Activated CD8-positive, alpha-beta T cell treated with anti-CD3 and anti-CD28 coated beads for 36 hours (primary cell): ENCODE results near the gene TRERF1. TPM values are rescaled to one million over a fixed set of nuclear protein-coding genes. Genes with fewer than 3 reads are reported as not detected.

ENCODE experiments used
- ATAC-seq: fragments of 200-7000 bp; cut with Tn5 transposase; one replicate; pipeline ENCODE4 v1.10.0; 2021; ENCODE audit warnings: mild to moderate bottlenecking, moderate library complexity
- CTCF ChIA-PET: fragments of 350-600 bp; sonication (Branson Sonifier 250); formaldehyde crosslinking; loops from one replicate; lab custom pipeline; 2021; ENCODE audit warnings: antibody characterized with exemption; lab: Charles Lee
- POLR2A ChIA-PET: fragments of 350-600 bp; sonication (Branson Sonifier 250); formaldehyde crosslinking; loops from one replicate; lab custom pipeline; 2021; ENCODE audit warnings: antibody characterized with exemption; lab: Charles Lee
- DNase-seq: peaks from one replicate; pipeline ENCODE4 v3.0.0-alpha.2; 2020
- H3K27ac Mint-ChIP-seq: one replicate; pipeline ENCODE4 v1.8.0; 2021; ENCODE audit warnings: mild to moderate bottlenecking, mixed read lengths
- H3K27me3 Mint-ChIP-seq: one replicate; pipeline ENCODE4 v1.8.0; 2021; ENCODE audit warnings: mixed read lengths
- H3K36me3 Mint-ChIP-seq: one replicate; pipeline ENCODE4 v1.8.0; 2021; ENCODE audit warnings: low read depth, mixed read lengths
- H3K4me1 Mint-ChIP-seq: one replicate; pipeline ENCODE4 v1.8.0; 2021; ENCODE audit warnings: low read depth, mixed read lengths
- H3K4me3 Mint-ChIP-seq: one replicate; pipeline ENCODE4 v1.8.0; 2021; ENCODE audit warnings: mild to moderate bottlenecking, moderate library complexity, mixed read lengths
- H3K9me3 Mint-ChIP-seq: one replicate; pipeline ENCODE4 v1.8.0; 2021; ENCODE audit warnings: mixed read lengths
- intact Hi-C: fragments of 100-400 bp; cut with micrococcal nuclease; formaldehyde crosslinking; loops from one replicate; pipeline ENCODE4 v1.10.0; 2022
- total RNA-seq, 2 experiments: library from RNA; stranded (reverse); gene quantifications; one replicate each; pipeline ENCODE4 v1.2.3, GENCODE V29; 2021
- TF ChIP-seq, protein P1 (sequence below): fragments of 200-600 bp; IDR thresholded peaks from one replicate; pipeline ENCODE4 v1.8.0; 2022; ENCODE audit warnings: antibody characterized with exemption, mild to moderate bottlenecking

TRERF1 gene
- total RNA-seq, 2 experiments from 2014 or later, result 6.5 to 6.9 TPM

DNA sequence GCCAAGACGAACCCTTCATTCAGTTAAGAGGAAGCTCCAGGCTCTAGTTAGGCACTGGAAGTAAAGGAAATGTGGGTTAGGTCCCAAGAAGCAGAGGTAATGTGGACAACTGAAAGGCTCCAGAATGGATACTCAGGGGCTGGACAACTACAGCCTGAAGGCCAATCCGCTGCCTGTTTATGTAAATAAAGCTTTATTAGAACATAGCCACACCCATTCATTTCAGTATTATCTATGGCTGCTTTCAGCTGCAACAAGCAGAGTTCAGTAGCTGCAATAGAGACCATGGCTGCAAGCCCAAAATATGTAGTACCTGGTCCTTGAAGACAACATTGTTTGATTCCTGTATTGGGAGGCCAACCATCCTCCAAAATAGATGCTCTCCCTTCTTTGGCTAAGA lies 133.2 kb downstream of the TRERF1 start:
- H3K4me3 Mint-ChIP-seq, result no peak overlapping the region
- DNase-seq (no peak), ATAC-seq (no peak)
- H3K27ac Mint-ChIP-seq, result no peak overlapping the region
- no peaks in the 10 kb centered on the region for H3K36me3 Mint-ChIP-seq
- H3K4me1 Mint-ChIP-seq, result peaks cover 56% of the 10 kb centered on the region
- ChIA-PET POLR2A (interaction anchor here (1.0 kb wide), 1 partner anchor 12 kb away, joined by 3 read pairs; no protein-coding TSS in a partner anchor), CTCF (interaction anchor here (1.3 to 3.4 kb wide), 4 partner anchors 28 to 229 kb away, joined by 3 to 15 read pairs (median 3); no protein-coding TSS in a partner anchor)
- no peaks in the 10 kb centered on the region for H3K9me3 Mint-ChIP-seq
- TF ChIP-seq, protein P1, sequence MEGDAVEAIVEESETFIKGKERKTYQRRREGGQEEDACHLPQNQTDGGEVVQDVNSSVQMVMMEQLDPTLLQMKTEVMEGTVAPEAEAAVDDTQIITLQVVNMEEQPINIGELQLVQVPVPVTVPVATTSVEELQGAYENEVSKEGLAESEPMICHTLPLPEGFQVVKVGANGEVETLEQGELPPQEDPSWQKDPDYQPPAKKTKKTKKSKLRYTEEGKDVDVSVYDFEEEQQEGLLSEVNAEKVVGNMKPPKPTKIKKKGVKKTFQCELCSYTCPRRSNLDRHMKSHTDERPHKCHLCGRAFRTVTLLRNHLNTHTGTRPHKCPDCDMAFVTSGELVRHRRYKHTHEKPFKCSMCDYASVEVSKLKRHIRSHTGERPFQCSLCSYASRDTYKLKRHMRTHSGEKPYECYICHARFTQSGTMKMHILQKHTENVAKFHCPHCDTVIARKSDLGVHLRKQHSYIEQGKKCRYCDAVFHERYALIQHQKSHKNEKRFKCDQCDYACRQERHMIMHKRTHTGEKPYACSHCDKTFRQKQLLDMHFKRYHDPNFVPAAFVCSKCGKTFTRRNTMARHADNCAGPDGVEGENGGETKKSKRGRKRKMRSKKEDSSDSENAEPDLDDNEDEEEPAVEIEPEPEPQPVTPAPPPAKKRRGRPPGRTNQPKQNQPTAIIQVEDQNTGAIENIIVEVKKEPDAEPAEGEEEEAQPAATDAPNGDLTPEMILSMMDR, result no peak
- H3K27me3 Mint-ChIP-seq, result no peaks in the 10 kb centered on the region
- intact Hi-C loops, result no loop called here

DNA sequence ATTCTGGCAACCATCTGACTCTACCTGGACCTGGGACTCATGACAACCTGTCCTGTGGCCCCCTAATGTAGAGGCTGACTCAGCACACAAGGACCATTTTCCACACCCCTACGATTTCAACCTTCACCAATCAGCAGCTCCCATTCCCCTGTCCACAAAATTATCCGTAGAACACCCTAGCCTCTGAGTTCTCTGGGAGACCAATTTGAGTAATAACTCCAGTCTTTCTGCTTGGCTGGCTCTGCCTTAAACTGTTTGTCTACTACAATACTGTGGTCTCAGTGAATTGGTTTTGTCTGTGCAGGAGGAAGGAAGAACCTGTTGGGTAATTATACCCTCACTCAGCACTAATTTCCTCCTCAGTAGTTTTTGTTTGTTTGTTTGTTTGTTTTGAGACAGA lies 134.7 kb downstream of the TRERF1 start:
- ChIA-PET POLR2A (interaction anchor here (0.6 to 2.9 kb wide), 3 partner anchors 17 to 136 kb away, joined by 3 to 8 read pairs (median 4); no protein-coding TSS in a partner anchor), CTCF (interaction anchor here (0.7 to 3.4 kb wide), 3 partner anchors 21 to 230 kb away, joined by 3 to 15 read pairs (median 3); no protein-coding TSS in a partner anchor)
- no peaks in the 10 kb centered on the region for H3K9me3 Mint-ChIP-seq
- intact Hi-C loops, result no loop called here
- peaks cover 61% of the 10 kb centered on the region for H3K4me1 Mint-ChIP-seq
- DNase-seq, result no peak
- no peak for ATAC-seq
- no peaks in the 10 kb centered on the region for H3K27me3 Mint-ChIP-seq
- H3K36me3 Mint-ChIP-seq, result no peaks in the 10 kb centered on the region
- H3K4me3 Mint-ChIP-seq, result no peak overlapping the region
- TF ChIP-seq, protein P1, result no peak
- H3K27ac Mint-ChIP-seq, result peak overlapping the region; percentile 18

DNA sequence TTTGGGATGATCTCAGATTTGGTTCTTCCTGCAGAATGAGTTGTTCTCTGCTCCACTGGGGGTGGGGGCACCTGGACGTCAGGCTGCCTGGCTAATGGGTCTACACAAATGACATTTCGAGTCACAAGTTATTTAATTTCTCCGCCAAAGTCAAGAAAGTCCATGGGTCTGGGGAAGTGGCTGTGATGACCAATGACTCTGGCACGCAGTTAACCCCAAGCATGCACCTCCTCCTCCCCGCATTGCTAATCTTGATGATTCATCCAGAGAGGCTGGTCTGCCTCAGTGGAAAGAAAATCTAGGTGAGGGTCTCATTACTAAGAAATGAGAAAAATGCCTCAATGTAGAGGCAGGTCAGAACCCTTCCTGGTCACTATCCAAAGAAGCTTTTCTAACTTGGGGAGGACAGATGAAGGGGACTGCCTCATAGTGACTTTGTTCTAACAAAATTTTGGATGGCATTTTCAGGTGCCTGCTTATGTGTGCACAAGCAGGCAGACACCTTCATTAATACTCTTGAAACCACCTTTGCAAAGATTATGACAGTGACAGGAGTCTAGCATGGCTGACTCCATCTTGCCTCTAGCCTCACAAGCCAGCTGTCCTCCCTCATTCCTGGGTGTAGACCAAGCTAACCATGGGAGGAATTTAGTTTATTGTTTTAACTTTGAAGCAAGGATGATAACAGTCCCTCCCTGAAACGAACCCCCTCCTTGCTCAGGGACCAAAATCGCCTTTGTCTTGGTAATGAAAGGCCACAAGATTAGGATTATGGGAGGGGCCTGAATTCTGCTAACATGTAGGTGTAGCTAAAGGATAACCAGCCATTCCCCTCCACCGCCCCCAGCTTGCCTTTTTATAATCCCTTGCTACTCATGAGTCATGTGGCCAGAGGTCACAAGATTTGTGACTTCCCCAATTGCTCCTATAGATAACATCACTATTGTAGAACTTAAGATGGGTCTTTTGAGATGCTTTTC lies 135.4 kb downstream of the TRERF1 start:
- Mint-ChIP-seq H3K9me3 (no peaks in the 10 kb centered on the region), H3K27ac (peak overlapping the region; percentile 16), H3K27me3 (no peaks in the 10 kb centered on the region), H3K4me3 (no peak overlapping the region), H3K36me3 (no peaks in the 10 kb centered on the region), H3K4me1 (peaks cover 57% of the 10 kb centered on the region)
- CTCF ChIA-PET, result interaction anchor here (0.7 to 3.4 kb wide), 2 partner anchors 22 to 231 kb away, joined by 3 to 15 read pairs; no protein-coding TSS in a partner anchor
- DNase-seq (peak; percentile 35), ATAC-seq (peak; percentile 60)
- POLR2A ChIA-PET, result interaction anchor here (0.6 to 2.9 kb wide), 3 partner anchors 18 to 136 kb away, joined by 3 to 8 read pairs (median 4); no protein-coding TSS in a partner anchor
- TF ChIP-seq, protein P1, result no peak
- intact Hi-C loops, result no loop called here

- H3K4me1 Mint-ChIP-seq, result peaks cover 51% of the 10 kb centered on the region
- H3K36me3 Mint-ChIP-seq, result no peaks in the 10 kb centered on the region
- no peak overlapping the region for H3K4me3 Mint-ChIP-seq
Observed at GRCh38 chr6:42315259-42315990, 136.3 kb downstream of the TRERF1 start.

More at GRCh38 chr6:42315259-42315990, 136.3 kb downstream of the TRERF1 start:
- ATAC-seq (no peak), DNase-seq (no peak)
- CTCF ChIA-PET, result interaction anchor here (1.6 to 3.4 kb wide), 2 partner anchors 34 to 232 kb away, joined by 3 to 15 read pairs; no protein-coding TSS in a partner anchor
- TF ChIP-seq, protein P1, result no peak
- Mint-ChIP-seq H3K27ac (peak overlapping the region; percentile 25), H3K9me3 (no peaks in the 10 kb centered on the region), H3K27me3 (no peaks in the 10 kb centered on the region)
- intact Hi-C loops, result no loop called here
- POLR2A ChIA-PET, result interaction anchor here (2.9 kb wide), 1 partner anchor 19 kb away, joined by 8 read pairs; no protein-coding TSS in a partner anchor
